Measurements from ENCODE around the gene PHACTR3.
A peak's percentile ranks its signal among the peaks of the same experiment; 100 is the strongest.

PHACTR3 gene

DNA sequence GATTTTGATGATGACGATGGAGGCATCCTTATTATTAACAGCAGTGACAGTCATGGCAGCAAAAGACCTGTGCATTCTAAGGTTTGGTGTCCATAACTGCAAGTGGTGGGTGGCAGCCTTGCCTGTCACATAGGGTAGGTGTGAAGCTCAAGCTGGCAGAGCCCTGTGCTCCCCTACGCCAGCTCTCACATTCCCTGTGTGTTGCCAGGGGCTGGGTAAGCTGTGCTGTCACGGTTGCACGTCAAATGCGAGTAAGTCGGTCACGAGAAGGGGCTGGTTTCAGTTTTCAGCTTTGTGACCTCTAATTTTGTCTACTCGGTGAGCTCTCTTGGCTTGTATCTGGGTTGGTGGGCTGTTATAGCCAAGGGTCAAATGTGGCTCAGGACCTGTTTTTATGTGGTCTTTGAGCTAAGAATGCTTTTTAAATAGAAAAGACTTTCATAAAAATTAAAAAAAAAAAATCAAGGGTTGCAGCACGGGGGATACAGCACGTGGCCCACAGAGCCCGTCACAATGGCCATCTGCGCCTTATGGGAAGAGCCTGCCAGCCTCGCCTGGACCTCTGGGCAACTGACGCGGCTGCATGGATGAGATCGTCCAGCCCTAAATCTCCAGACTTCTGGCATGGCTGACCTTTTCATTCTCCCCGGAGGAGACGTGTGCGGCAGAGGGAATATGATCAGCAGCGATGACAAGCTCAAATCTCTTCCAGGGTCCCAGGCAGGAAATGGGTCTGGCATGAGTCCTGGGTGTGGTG, 148.5 kb downstream of the PHACTR3 start:
- no peak for DNase-seq (ENCODE audit: low spot score)

- no peak for DNase-seq (ENCODE audit: low spot score)
Observed at GRCh38 chr20:59753836-59754235, 149.5 kb downstream of the PHACTR3 start.

- DNase-seq (ENCODE audit: low spot score), result no peak
Observed at GRCh38 chr20:59754551-59754950, 150.2 kb downstream of the PHACTR3 start.

DNA sequence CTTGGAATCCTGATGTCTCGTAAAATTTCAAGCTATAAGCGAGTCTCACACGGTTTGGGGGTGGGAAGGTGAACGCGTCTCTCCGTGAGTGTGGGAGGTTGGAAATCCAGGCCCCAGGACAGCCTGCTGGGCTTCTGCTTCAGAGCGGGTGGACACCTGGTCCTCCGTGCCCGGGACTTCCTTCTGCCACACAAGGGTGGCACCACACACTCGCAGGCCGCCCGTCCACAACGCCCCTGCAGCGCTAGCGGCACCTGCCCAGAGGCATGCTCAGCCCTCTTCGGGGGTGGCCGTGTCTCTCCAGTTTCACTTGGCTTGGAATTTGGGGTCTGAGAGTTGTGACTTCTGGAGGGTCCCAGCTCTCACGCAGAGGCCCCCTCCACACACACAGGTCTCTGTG, 151.9 kb downstream of the PHACTR3 start:
- no peak for DNase-seq (ENCODE audit: low spot score)

DNA sequence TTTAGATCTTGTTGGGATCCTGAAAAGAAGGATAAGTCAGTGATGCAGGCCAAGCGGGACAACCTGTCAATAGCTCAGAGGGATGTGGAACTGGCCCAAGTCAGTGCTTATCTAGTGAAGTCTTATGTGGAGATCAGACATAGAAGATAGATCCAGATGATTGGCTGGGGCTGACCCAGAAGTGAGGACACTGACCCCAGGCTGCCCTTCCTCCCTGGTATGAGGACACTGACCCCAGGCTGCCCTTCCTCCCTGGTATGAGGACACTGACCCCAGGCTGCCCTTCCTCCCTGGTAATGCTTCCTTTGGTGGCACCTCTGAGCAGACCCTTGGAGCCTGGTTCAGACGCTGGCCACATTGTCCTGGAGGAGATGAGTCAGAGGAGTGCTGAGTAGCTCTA, 159.7 kb downstream of the PHACTR3 start:
- DNase-seq (ENCODE audit: low spot score), result no peak

DNA sequence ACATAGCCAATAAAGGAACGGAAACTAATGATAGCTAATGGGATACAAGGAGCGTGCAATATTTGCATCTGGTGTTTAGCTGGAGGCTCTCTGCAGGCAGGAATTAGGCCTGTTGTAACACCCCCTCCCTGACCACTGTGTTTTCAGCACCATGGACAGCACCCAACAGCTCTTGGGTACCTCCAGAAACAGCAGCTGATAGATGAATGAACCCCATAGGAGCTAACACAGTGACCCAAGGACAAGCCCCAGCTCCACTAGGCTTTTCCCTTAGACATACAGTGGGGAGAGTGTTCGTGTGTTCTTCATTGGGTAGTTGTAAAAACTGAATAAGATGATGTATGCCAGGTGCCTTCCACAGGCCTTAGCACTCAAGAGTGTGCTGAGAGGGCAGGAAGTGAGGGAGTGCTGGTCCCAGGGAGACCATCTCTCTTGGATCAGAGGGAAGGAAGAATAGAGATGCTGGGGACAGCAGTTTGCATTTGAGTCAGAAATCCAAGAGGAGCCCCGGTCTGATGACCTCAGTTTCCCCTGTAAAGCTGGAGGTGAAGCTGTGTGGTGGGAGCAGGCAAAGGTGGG, 161.3 kb downstream of the PHACTR3 start:
- peak; percentile 36 for DNase-seq (ENCODE audit: low spot score)

DNA sequence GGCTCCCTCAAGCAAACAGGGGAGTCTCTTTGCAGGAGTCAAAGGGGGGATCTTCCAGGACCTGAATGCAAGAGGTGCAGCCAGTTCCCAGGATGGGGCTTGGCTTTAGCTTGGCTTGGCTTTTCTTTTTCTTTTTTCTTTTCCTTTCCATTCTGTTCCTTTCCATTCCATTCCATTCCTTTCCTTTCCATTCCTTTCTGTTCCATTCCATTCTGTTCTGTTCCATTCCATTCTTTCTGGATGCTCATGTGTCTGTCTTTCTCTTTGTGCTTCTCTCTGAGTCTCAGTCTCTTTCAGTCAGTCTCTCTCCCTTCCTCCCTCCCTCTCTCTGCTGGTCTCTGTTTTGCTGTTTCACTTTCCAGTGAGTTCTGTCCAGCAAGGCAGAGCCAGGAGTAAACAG, 163.3 kb downstream of the PHACTR3 start:
- no peak for DNase-seq (ENCODE audit: low spot score)

DNA sequence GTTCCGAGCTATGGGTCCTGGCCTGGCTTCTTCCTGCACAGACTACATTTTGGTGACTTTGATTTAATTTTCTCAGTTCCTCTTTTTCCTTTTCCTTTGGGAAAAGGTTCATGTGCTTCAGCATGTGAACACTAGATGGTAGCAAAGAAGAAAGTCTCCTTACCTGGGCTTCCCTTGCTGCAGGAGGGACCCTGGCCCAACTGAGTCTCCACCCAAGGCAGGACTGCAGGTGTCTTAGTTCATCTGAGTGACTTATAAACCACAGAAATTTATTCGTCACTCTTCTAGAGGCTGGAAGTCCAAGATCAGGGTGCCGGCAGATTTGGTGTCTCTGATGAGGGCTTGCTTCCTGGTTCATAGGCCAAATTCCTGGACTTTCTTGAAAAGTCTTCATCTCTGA, 165.9 kb downstream of the PHACTR3 start:
- DNase-seq (ENCODE audit: low spot score), result peak; percentile 39

DNA sequence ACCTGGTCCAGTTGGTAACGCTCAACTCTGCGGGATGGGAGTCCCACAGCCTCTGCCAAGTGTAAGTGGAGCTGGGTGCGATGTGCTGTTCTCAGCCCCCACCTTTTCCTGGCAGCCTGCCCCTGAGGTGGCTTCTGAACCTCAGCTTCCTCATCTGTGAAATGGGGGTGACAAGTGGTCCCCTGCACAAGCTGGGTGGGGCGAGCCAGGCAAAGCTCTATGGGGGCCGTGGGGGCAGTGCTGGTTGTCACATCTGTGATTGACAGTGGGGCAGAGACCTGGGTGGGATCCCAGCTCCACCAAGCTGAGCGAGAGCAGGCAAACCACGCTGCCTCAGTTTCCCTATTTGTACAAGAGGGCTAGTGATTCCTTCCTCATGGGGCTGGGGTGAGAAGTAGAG, 166.5 kb downstream of the PHACTR3 start:
- DNase-seq (ENCODE audit: low spot score), result no peak

DNA sequence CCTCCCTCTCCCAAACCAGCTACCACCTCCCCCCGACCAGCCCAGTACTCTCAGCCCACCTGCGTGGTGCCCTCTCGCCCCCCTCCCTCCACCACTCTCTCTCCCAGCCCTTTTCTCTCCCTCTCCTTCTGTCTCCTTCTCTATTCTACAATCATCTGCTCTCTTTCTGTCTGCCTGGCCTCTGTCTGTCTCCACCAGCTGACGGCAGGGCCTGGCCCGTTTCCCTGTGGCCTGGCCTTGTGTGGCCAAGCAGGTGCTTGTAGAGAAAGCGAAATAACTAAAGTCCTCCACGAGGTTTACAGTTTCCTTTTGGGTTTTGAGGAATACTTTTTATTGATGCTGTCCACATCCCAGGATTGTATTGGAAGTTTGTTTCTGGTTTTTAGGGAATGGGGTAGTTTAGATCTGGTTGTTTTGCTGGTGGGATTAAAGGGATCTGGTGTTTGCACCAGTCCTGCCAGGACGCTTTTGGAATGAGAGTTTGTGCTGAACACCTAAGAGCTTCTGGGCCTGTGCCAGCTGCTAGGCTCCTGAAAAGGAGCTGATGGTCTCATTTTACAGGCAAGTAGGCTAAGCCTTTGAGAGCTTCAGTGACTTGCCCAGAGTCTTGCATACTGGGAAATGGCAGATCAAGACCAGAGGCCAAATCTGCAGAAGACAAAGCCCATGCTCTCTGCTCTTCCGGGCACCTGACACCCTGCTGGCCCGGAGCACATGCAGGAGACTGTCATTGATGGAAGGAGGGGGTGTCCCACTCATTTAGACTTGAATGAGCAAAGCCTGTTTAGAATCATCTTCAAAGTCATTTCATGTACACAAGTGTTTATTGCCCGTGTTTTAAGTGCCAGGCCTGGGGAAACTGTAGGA, 167.4 kb downstream of the PHACTR3 start:
- DNase-seq (ENCODE audit: low spot score), result no peak

DNA sequence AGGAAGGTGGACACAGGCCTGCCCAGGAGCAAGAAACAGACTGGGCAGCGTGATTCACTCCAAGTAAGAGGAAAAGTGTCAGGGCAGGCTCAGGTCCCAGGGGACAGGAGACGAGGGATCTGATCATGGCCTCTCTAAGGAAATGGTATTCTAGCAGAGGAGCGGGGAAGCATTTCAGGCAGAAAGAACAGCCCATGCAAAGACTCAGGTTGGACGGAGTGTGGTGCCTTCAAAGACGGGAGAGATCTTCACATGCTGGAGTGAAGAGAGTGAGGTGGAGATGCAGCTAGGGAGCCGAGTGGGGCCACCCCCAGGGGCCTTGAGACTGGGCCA, 168.0 kb downstream of the PHACTR3 start:
- no peak for DNase-seq (ENCODE audit: low spot score)

DNA sequence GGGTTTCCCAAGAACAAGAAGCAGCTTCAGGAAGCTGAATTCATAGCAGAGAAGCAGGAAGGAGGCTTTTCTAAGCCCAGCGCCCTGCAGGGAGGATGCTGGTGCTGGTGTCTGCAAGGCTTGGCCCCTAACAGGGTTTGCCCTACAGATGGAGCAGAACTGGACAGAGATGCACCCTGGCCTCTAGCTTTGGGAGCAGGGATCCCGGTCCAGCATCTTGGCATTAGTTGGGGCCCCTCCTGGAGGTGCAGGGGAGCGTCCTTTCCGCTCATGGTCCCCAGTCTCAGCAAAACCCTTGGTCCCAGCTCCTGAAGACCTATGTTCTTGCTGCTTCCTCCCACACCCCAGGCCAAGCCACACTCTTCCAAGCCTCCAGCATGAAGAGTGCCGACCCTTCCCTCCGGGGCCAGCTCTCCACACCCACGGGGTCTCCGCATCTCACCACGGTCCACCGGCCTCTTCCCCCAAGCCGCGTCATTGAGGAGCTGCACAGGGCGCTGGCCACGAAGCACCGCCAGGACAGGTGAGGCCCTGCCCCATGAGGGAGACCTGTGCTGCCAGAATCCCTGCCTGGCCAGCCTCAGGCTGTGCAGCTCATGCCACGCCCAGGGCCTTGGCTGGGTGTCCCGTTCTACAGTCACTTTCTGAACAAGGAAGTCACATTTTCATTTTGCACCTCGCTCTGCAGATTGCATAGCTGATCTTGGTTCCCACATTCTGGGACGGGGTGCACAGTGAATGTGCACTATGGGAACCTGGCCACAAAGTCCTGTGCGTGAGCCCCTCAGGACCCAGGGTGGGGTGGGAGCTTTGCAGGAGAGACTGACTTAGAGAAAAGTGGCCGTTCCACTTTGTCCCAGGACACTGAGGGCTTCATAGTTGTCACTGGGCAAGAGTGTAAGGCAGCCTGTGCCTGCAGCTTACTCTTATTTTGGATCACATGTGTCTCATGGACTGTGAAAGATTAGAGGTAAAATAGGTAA, 168.9 kb downstream of the PHACTR3 start:
- DNase-seq (ENCODE audit: low spot score), result no peak

DNA sequence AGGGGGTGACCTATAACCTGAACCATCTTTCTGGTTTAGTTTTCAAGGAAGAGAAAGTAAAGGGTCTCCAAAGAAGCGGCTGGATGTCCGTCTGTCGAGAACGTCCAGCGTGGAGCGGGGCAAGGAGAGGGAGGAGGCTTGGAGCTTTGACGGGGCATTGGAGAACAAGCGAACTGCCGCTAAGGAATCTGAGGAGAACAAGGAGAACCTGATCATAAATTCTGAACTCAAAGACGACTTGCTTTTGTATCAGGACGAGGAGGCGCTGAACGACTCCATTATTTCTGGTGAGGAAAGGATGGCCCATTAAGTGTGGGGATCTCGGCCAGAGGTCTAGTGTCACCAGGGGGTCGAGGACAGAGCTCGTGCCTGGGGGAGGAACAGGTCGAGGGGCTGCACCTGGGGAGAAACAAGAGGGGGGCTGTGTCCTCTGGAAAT, 169.9 kb downstream of the PHACTR3 start:
- no peak for DNase-seq (ENCODE audit: low spot score)

DNA sequence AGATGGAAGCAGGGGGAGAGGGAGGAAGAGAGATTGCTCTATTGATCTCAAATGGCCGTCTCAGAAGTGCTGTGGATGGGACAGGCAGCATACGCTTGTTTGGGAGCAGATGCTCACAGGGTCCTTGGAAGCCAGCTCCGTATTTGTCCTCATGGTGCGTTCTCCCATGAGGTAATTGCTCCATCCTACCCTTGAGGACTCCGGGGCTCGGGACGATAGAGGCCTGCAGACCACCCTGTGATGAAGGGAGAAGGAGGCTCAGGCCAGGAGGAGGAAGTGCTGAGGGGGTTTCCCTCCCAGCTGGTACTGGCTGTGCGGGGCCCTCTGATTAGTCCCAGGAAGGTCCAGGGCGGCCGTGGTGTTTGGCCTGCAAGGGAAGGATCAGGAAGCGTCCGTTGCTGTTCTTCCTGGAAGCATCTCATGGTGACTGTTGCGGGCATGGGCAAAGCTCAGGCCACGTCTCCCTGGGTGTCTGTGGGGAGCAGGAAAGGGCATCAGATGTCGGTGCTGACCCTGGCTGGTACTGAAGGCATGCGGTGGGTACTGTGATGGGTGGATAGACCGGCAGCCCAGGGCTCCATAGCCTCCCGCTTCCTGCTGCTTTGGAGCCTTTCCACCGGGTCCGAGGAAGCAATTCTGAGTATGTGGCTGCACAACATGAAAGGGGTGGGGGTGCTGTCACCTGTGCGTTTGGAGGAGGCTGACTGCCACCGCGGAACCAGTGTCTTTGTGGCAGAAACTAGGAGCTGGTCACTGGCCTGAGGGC, 170.8 kb downstream of the PHACTR3 start:
- no peak for DNase-seq (ENCODE audit: low spot score)

DNA sequence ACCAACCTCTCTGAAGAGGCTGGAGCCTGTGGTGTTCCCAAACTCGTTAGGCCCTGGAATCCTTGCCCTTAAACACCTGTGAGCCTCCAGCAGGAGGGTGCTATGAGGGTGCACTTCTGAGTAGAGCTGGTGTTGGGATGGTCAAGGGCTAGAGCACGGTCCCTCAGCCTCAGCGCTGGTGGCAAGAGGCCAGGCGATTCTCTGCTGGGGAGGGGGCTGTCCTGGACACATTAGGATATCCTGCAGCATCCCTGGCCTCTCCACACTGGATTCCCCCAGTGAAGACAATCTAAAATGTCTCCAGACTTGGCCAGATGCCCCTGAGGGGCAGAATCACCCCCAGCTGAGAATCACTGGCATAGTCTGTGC, 171.3 kb downstream of the PHACTR3 start:
- DNase-seq (ENCODE audit: low spot score), result no peak

DNA sequence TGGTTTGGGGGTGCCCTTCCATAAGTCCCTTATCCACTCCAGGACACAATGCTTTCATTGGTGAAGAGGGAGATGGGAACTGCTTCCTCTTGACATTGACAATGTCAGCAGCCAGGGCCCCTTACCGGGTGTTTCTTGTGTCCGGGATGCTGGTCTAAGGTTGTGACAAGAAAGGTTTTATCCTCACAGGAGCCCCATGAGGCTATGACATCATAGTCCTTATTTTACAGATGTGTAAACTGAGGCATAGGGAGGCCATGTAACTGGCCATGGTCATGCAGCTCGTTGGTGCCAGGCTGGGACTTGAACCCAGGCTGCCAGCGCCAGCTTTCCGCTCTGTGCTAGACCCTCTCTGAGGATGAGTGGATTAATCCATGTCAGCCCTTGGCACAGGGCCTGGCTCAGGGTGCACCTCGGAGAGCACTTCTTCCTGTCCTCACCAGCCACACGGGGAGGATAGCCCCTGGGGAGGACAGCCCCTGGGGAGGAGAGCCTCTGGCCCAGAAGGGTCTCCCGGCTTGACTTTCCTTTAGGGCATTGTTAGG, 171.8 kb downstream of the PHACTR3 start:
- no peak for DNase-seq (ENCODE audit: low spot score)

- DNase-seq (ENCODE audit: low spot score), result no peak
Observed at GRCh38 chr20:59776626-59777330, 172.4 kb downstream of the PHACTR3 start.

GRCh38 chr20:59777331-59777725, 173.0 kb downstream of the PHACTR3 start:
- DNase-seq (ENCODE audit: low spot score), result no peak

- DNase-seq (ENCODE audit: low spot score), result no peak
Observed at GRCh38 chr20:59777814-59778575, 173.7 kb downstream of the PHACTR3 start.

Data from HuH-7 (cell line).